Activated CD4-positive, alpha-beta T cell treated with anti-CD3 and anti-CD28 coated beads, Interleukin-2, amount 50 U/mL, for 24 hours (primary cell): Measurements from ENCODE around the gene RPS27.
"Not testable (repeated sequence)": the region's sequence is repeated elsewhere in the genome, so short reads cannot be mapped to it uniquely, and the experiment has no call there.

ENCODE experiments used
- DNase-seq, 2 donors: peaks; one replicate each; pipeline ENCODE4 v3.0.0-alpha.2; 2020; ENCODE audit warnings: low read depth in 1 of 2, low spot score in 1 of 2

RPS27 gene

GRCh38 chr1:153960206-153960605 is 30.4 kb upstream of the RPS27 start:
- DNase-seq: no peak

- DNase-seq: no peak
These were observed 29.1 kb upstream of the RPS27 start for GRCh38 chr1:153961421-153961820.

- DNase-seq: no peak
These were observed 28.2 kb upstream of the RPS27 start for GRCh38 chr1:153962088-153963029.

GRCh38 chr1:153963030-153963849 is 27.3 kb upstream of the RPS27 start, which contains the start of gene SLC39A1:
Gene SLC39A1 (minus strand): TSS chr1:153963537. CDS start chr1:153962715, 822 bp downstream.
- peak; percentile 80 to 95 for DNase-seq

- no peak for DNase-seq
These were observed 26.7 kb upstream of the RPS27 start for GRCh38 chr1:153963850-153964331.

- peak; percentile 46 to 80 for DNase-seq
These were observed 23.2 kb upstream of the RPS27 start, which contains the start of gene CREB3L4 for GRCh38 chr1:153967107-153967999. Gene CREB3L4 (plus strand): TSS chr1:153967902. CDS start chr1:153968526, 624 bp downstream.

- no peak for DNase-seq
These were observed 22.6 kb upstream of the RPS27 start for GRCh38 chr1:153968000-153968363.

GRCh38 chr1:153968408-153968807 is 22.2 kb upstream of the RPS27 start:
- no peak for DNase-seq

- no peak for DNase-seq
These were observed 21.6 kb upstream of the RPS27 start for GRCh38 chr1:153968972-153969371.

GRCh38 chr1:153970346-153970745 is 20.2 kb upstream of the RPS27 start:
- no peak for DNase-seq

- DNase-seq: no peak
These were observed 17.5 kb upstream of the RPS27 start for GRCh38 chr1:153973071-153973470.

GRCh38 chr1:153973525-153973924 is 17.0 kb upstream of the RPS27 start:
- DNase-seq: no peak

GRCh38 chr1:153976819-153977249 is 13.7 kb upstream of the RPS27 start:
- no peak for DNase-seq

GRCh38 chr1:153977250-153978240 is 13.0 kb upstream of the RPS27 start, which contains the start of gene JTB:
Gene JTB (minus strand): TSS chr1:153977674. CDS start chr1:153977252, 422 bp downstream.
- peak; percentile 69 to 84 for DNase-seq

- no peak for DNase-seq
These were observed 12.2 kb upstream of the RPS27 start for GRCh38 chr1:153978274-153978909.

- not testable (repeated sequence) for DNase-seq
These were observed 11.5 kb upstream of the RPS27 start for GRCh38 chr1:153979091-153979490.

- not testable (repeated sequence) for DNase-seq
These were observed 8.8 kb upstream of the RPS27 start for GRCh38 chr1:153981735-153982134.

GRCh38 chr1:153984123-153984894 is 6.3 kb upstream of the RPS27 start:
- DNase-seq: no peak
